ENCODE results near the gene SATB2.

Gene SATB2

DNA sequence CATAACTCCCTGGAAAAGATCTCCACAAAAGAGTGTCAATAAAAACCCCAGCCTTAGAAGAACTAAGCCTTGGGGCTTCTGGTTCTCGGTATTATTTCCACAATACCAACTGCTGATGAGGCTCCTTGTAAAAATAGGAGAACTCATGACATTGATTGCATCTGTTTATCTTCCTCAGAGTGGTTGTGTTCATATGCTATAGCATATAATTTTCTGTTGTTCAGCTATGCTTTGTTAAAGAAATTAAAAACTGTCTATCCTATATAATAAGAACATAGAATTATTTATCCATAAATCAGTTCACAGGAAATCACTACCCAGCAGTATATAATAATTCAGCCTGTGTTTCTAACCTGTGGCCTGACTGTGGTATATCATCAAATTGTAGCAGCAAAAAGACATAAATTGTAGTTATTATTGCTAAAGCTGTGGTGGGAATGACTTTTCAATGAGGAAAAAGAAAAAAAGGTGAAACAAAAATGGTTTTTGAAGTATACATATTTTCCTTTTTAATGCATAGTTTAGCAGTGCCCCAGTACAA, 68.9 kb downstream of the SATB2 start:
- DNase-seq = no peak

DNA sequence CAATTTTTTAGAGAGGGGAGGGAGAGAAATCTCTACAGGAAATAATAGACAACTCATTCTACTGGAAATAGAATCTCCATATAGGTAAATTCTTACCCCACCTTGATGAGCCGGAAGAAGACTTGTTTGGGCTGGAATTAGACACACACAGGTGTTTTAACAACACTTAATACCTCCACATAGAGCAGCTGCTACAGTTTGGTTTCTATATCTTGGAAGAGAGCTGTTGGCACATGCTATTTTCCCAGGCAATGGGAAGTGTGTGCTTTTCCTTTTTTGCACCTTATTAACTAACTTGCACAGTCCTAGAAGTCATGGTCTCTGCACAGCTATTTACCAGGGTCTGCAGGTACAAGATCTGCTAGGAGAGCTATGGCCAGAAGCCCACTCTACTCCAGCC, 73.7 kb downstream of the SATB2 start:
- no peak for DNase-seq

DNA sequence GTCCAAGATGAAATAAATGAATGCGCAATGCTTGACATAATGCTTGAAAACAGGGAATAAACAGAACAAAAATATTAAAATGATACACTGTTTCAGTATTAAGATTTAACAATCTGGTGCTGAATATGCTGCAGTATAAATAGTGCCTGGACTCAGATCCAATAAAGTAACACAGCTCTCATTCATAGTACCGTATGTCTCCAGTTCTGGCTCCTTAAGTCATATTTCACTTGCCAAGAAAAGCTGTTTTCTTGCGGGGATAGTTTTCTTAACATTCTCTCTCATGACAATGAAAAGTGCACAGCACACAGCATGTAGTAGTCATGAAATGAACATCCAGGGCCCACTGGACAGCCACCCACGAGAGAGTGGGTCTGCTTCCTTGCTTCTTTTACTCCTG, 74.7 kb downstream of the SATB2 start:
- no peak for DNase-seq

DNA sequence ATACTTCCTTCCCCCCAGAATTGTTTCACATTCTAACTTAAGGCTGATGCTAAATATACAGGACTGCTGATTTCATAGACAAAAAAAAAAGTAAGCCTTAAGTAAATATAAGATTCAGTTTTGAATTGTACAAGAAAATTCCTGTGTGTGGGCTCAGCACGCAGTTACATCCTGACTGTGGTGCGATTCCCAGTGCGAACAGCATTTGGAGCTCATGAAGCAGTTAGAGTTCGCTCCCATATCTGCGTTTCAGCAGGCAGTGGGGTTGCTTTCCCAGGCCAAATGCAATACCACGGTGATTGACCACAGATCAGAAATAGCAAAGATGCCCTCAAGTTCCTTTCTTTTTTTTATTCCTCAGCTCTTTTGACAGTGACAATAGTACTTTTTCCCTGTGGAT, 75.6 kb downstream of the SATB2 start:
- DNase-seq = no peak

DNA sequence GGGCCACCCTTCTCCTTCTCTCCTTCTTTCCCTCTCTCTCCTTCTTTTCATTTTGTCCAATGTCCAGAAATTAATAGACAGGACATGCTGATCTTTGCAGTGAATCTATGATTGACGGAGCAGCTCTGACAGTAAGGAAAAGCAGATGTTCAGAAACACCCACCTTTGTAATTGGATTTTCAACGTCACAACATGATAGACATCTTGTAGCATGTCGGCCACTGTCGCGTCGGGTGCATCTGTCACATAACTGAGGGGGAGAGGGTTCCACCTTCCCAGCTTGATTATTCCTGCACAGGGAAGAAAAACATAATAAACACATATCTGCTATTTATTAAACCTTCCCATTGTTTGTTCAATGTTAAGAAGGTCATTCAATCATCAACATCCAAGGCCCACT, 76.2 kb downstream of the SATB2 start:
- no peak for DNase-seq

DNA sequence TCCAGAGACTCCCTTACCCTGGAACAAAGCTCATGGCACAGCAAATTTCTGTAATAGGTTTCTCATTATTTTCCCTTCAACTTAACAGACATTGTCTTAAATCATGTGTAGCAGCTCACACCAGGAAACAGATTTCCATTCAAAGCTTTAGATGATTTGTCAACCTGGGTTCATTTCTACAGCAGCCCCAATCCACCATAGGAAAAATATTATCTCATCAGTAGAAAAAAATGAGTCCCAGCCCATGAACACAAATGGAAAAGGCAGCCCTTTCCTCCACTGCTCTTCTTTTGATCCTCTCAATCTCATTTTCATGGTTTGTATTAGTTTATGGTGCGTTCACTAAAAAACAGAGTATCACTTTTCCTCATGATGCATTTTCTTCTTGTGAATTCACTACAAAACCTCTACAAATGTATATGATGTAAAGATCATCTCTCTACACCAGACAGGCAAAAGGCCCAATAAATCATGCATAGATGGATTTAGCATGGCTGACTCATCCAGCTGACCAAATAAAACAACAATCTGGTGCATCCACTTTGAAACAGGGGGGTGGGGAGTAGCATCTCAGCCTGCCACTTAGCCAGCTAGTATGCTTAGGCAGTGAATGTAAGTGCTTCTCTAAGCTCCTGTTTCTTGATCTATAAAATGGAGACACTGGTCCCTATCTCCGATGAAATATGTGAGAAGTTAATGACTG, 78.6 kb downstream of the SATB2 start:
- DNase-seq = no peak

DNA sequence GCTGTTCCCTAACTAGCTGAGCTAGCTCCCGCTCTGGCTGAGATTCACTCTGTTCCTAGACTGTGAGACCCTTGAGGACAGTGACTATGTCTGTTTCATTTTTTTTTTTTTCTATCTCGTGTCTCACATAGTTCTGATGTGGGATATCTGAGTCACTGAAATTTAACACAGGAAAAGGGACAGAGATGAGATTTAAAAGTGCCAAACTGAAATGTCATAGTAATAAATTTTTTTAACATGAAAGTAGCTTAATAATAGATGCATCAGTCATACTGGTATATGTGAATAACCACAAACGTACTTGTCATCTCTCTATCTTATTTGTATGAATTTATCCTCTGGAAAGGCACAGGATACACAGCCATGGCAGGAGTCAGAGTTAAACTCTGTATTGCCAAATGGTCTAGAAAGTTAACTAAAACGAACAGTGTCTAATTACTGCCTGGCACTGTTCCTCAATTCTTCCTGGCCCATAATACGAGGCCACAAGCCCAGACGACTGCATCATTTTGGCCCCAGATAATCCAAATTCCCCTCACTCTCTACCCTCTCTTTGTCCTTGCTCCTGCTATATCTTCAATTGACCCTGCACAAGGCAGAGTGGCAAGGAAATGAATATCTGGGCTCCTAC, 87.5 kb downstream of the SATB2 start:
- no peak for DNase-seq

DNA sequence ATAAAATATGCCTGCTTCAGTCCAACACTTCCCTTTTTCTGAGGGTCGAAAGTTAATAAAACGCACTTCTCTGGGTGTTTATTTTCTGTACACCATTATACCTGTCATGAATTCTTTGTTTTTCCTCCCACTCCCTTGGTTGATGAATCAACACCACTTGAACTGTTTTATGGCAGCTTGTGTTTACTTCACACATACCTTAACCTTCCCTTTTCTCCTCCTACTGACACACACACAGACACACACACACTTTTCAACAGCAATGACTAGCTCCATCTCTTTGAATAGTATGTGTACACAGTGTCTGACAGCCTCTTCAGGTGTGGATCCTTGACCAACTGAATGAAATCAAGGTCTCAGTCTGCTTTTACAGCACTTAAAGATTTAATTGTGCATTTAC, 91.3 kb downstream of the SATB2 start:
- no peak for DNase-seq

DNA sequence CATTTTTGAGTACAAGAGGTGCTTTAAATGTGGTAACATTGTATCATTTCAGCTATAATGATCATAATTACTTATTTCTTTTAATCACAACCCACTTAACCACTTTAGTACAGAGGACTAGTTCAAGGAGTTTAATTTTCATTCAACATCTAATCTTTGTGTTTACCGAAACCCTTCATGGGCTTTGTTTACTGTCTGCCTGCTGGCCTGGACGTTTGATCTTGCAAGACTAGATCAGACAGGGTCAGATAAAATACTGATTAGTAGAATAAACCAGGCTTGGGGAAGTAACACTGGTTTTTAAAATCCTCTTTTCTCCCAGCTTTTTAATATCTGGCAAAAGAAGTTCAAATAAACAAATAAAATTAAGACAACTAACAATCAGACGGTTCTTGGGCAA, 93.6 kb downstream of the SATB2 start:
- DNase-seq = no peak

DNA sequence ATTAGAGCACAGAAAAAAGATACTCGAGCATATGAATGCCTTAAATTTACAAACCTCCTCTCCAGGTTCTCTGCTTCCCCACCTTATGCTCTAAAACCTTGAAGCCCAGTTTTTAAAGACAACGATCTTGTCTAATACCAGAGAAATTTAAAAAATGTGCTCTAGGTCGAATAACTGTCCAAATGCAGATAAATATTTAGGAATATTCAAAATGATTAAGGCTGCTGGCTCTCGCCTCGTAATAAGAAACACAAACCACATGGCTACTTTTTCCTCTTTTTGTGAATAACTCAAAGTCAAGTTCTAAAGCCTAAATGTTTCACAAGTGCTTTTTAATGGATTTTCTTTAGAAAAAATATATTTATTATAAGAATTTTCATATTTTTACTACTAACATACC, 101.3 kb downstream of the SATB2 start:
- DNase-seq = no peak

DNA sequence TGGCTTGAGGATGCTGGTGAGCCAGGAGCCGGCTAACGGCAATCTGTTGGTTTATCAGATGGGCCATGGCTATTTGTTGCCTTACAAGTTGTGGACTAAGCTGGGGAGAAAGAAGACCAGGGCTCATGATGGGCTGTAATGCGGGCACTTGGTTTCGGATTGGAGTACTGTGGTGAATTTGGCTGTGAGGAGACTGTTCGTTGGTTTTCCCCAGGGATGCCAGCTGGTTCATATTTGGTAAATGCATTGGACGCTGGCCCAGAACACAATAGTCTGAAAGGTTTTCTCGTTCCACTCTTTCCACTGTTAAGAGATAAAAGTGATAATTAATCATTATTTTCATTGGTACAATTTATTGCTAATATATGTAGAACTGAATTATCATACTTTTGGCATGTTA, 108.9 kb downstream of the SATB2 start:
- no peak for DNase-seq

DNA sequence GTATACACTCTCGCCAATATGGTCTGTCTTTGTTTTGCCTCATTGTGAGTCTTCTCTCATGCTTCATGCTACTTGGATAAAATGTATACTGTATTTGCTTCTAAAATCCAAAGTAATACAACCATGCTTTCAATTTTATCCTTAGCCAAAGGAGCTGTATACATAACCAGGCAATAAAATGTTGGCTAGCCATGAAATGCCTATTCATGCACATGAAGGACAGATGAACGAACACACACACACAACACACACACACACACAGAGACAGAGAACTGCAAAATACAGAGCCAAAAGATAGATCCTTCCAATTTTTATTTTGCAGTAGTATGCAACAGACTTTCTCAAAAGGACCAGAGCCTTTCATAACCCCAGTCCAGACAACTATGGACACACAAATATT, 113.7 kb downstream of the SATB2 start:
- no peak for DNase-seq

DNA sequence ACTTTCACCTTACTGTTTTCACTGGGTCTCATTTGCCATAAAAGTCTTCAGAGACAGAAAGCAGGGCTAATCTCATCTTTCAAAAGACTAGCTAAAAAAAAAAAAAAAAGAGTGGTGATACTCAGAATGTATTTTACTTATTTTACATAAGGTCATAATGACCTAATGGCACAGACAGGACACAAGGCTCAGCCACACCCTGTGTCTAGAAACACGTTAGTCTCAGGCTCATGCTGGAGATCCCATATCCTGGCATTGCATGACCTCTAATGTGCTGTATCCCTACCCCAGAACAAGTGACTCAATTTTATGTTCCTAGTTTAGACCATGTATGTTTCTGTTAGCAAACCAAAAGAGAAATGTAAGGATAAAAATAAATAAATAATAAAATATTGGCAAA, 115.4 kb downstream of the SATB2 start:
- no peak for DNase-seq

DNA sequence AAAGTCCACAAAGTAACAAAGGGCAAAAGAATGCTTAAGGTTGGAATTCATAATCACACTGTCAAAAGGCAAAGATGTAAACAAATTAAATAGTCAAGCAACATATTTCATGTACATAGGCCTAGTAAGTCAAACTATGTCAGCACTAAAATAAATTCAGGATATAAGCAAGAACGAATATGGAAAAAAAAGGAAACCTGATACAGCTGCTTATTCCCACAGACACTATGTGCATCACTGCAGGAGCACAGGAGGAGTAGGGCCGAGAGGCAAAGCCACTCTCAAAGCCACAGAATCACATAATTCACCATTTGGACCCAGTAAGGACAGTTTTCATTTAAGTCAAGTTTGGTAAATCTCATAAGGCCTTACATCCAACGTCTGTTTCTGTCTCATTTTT, 116.6 kb downstream of the SATB2 start:
- DNase-seq = no peak

DNA sequence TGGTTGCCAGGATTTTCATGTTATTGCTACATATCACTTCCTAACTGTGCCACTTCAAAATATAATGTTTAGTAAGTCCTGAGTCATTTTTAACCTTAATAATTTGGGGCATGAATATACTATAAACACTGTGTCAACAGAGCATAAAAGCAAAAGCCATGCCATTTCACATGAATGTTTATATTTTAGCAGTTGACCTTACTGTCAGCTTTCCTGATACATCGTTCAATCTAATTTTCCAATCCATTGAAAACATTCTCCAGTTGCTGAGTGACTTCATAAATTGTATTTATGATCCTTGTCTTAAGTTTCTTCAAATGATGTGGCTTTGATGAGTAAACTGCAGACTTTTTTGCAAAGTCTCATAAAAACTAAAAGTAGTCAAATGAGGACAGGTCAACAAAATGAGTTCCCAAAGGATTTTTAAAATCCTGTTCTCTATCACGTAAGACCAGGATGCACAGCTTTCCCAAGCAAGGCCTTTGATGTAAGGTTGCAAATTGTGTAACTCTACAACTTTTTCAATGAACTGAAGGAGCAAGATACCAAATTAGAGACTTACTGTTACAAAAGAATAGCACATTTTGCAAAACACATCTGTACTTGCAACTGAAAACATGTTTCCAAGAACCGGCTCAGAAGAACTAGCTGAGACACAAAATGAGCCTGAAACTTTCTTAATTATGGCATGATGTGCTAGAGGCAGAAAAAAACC, 117.7 kb downstream of the SATB2 start:
- no peak for DNase-seq

DNA sequence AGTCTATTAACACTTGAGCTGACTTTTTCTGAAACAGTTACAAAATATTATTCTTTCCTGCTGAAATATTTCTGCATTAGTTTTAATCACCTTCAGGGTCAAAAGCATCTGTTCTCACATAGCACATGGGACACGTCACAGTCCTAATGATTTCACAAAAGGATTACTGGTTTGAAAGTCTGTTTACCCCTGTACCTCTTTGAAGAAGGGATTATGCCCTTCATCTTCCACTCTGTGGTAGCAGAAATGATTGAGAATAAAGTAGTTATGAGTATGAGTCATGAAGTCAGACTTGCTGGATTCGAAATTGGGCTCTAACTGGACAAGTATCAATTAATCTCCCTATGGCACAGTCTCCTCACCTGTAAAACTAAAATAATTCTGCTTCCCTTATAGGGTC, 121.2 kb downstream of the SATB2 start:
- DNase-seq = no peak

DNA sequence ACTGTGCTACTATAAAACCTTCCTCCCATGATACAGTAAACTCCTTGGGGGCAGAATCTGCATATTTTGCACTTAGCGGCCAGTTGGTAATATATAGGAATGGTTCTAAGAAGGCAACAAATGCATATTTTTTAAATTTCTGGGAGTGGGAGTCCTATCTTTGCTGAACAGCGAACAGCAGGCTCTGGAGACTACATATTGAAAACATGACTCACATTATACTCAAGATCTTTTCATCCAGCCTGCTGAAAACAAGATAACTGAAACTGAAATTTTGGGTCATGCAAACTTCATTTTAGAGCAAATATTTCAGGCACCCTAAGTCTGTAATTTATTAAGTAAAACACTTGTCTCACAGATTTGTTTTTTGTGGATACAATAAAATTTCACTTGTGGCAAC, 122.2 kb downstream of the SATB2 start:
- no peak for DNase-seq

DNA sequence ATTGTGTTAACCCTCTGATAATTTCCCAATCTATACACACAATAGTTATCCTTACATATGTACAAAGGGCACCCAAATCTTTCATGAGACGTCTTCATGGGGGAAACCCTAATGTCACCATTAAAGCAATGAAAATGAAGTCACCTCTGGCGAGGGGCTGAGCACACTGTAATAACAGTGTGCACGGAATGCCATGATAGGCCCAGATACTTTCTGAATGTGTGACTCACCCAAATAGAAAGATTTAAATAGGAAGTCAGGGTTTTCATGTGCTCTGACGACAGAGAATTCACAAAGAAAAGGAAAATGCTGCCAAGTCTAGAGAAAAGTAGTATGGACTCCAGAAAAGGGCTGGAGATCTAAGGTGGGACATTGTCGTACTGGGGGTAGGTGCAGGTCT, 128.3 kb downstream of the SATB2 start:
- no peak for DNase-seq

DNA sequence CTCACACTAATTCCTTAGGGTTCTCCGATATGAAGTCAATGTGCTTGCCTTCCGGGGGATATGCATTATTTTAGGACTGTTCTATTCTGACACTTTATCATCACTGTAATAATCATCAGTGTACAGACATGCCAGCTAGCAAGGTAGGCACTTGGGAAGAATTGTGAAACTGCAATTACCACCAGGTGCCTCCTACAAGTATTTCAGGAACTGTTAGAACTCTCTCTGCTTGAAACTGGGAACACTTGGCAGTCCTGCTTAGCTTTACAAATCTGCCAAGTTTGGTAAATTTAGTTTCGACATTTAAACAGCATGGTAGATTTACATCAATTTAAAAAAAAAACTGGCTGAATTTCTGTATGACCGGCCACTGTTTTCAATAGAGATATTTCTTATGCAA, 128.7 kb downstream of the SATB2 start:
- no peak for DNase-seq

DNA sequence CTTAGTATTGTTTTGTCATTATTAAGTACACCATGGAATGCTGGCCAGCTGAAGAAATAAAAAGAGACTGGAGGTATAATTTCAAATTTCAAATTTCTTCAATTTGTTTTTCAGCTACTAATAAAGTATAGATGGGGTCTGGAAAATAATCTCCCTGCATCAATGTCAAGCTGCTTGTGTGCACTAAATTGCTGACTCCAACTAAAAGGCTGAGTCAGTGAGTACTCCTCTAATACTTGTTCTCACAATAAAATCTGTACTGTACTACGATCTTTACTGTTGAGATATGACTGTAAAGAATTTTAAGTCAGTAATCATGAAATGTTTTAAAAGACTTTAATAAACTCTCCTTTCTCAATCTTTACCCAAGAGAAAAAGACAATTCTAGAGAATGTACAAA, 131.9 kb downstream of the SATB2 start:
- DNase-seq = no peak

DNA sequence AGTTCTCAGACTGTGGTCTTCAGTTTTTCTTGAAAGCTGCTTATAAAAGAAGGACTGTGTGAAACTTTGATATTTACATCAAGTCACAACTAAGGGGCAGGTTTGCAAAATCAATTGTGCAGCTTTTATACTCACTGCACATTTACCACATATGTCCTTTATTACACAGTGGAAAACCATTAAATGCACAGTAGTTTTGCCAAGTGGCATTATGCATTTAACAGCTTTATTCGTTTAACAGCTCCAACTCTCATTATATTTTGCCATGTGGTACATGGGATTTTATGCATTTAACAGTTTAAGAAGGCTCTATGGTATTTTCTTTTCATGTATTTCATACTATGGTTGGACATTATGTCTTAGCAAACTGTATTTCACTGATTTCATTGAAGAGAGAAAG, 135.6 kb downstream of the SATB2 start:
- DNase-seq = no peak

DNA sequence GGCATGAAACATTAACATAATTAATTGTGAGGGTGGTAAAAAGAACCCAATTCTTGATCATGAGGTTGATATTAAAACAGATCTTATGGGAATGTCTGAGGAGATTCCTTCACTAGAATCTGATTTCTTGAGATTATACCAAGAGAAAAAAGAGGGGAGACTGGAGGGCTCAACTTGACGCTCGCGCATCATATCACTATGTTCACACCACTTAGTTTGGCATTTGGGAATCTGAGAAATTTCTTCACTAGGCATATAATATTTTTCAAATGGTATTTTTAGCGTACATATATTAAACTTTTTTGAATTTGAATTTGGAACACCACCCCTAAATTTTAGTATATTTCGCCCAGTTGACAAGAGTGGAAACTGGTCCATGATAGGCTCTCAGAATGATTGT, 140.1 kb downstream of the SATB2 start:
- DNase-seq = no peak

DNA sequence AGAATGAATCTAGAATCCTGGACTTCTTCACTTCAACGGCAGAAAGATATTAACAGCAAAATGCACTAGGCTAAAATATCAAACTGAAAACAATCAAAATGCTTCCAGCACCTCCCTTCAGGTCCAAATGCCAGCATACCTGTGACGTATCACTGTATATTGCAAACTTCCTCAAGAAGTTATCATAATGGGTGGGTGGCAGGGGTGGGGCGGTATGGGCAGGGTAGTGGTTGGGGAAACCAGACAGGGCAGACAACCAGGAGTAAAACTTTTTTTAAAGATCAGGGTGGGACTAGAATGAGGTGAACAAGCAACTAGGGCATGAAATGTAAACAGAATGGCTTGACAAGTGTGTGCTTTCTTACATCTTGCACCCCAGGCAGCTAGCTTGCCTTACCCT, 140.9 kb downstream of the SATB2 start:
- DNase-seq = no peak

Data from NCI-H1048 (cell line).